NCI-H2171 (cell line): Measurements from ENCODE around the gene RPS6KC1.
"Not testable (repeated sequence)": the region's sequence is repeated elsewhere in the genome, so short reads cannot be mapped to it uniquely, and the experiment has no call there.

Experiments used
- DNase-seq: peaks from one replicate; lab custom pipeline; 2025; lab: John Stamatoyannopoulos, UW

RPS6KC1 gene

GRCh38 chr1:213106298-213106697 lies 55.3 kb downstream of the RPS6KC1 start:
- DNase-seq, result no peak

- no peak for DNase-seq
Observed at GRCh38 chr1:213107613-213108012, 56.6 kb downstream of the RPS6KC1 start.

- no peak for DNase-seq
Observed at GRCh38 chr1:213110349-213111300, 59.6 kb downstream of the RPS6KC1 start.

- no peak for DNase-seq
Observed at GRCh38 chr1:213111502-213111901, 60.5 kb downstream of the RPS6KC1 start.

- DNase-seq, result not testable (repeated sequence)
Observed at GRCh38 chr1:213112723-213113122, 61.7 kb downstream of the RPS6KC1 start.

GRCh38 chr1:213117699-213118180 lies 66.7 kb downstream of the RPS6KC1 start:
- DNase-seq, result not testable (repeated sequence)

GRCh38 chr1:213119794-213120193 lies 68.8 kb downstream of the RPS6KC1 start:
- DNase-seq, result no peak

- no peak for DNase-seq
Observed at GRCh38 chr1:213120386-213120785, 69.3 kb downstream of the RPS6KC1 start.

GRCh38 chr1:213120961-213121360 lies 69.9 kb downstream of the RPS6KC1 start:
- no peak for DNase-seq

GRCh38 chr1:213122514-213122929 lies 71.5 kb downstream of the RPS6KC1 start:
- DNase-seq, result peak; percentile 34

GRCh38 chr1:213123087-213123486 lies 72.0 kb downstream of the RPS6KC1 start:
- no peak for DNase-seq

- DNase-seq, result no peak
Observed at GRCh38 chr1:213123536-213123935, 72.5 kb downstream of the RPS6KC1 start.

- DNase-seq, result no peak
Observed at GRCh38 chr1:213124590-213124989, 73.5 kb downstream of the RPS6KC1 start.

- DNase-seq, result no peak
Observed at GRCh38 chr1:213125643-213126042, 74.6 kb downstream of the RPS6KC1 start.

- no peak for DNase-seq
Observed at GRCh38 chr1:213127074-213127473, 76.0 kb downstream of the RPS6KC1 start.

GRCh38 chr1:213131851-213132655 lies 81.0 kb downstream of the RPS6KC1 start:
- no peak for DNase-seq

GRCh38 chr1:213135572-213135971 lies 84.5 kb downstream of the RPS6KC1 start:
- no peak for DNase-seq

GRCh38 chr1:213136190-213136917 lies 85.3 kb downstream of the RPS6KC1 start:
- DNase-seq, result no peak

- DNase-seq, result no peak
Observed at GRCh38 chr1:213138391-213138790, 87.3 kb downstream of the RPS6KC1 start.

- no peak for DNase-seq
Observed at GRCh38 chr1:213138892-213139291, 87.9 kb downstream of the RPS6KC1 start.

GRCh38 chr1:213148905-213149304 lies 97.9 kb downstream of the RPS6KC1 start:
- DNase-seq, result no peak

GRCh38 chr1:213150090-213150489 lies 99.0 kb downstream of the RPS6KC1 start:
- not testable (repeated sequence) for DNase-seq
